ENCODE results near the gene SLFN12L.
"Not testable (repeated sequence)": the region's sequence is repeated elsewhere in the genome, so short reads cannot be mapped to it uniquely, and the experiment has no call there.

SLFN12L gene

DNA sequence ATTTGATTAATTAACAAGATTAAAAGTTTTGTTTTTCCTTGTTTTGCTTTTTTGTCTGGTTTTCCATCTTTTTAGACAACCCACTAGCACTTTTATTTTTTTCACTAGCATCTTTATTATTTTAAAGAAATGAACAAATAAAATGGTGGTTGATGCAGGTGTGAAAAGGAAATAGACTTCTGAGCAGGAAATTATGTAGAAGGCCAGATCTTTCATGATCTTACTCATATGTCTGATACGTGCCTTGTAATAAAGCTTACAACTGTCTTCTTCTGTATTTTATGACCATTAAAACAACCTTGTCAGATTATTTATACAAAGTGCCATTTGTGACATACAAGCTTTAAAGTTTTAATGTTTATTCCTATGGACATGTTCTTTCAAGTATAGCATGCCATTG lies 6.3 kb downstream of the SLFN12L start:
- Histone ChIP-seq H2AFZ (ENCODE audit: low read length) (no peak overlapping the region), H4K20me1 (ENCODE audit: insufficient read depth, low read length) (no peaks in the 10 kb centered on the region), H3K9me3 (ENCODE audit: low read length) (no peaks in the 10 kb centered on the region), H3K4me2 (ENCODE audit: low read length) (no peak overlapping the region), H3K79me2 (ENCODE audit: insufficient read depth, low read length) (no peaks in the 10 kb centered on the region), H3K27ac (ENCODE audit: low read depth, low read length, poor library complexity, severe bottlenecking) (no peak overlapping the region), H3K4me3 (ENCODE audit: low read depth, low read length, poor library complexity, severe bottlenecking) (no peak overlapping the region), H3K36me3 (ENCODE audit: insufficient read depth, low read length) (no peaks in the 10 kb centered on the region), H3K4me1 (ENCODE audit: insufficient read depth, low read length, severe bottlenecking) (no peaks in the 10 kb centered on the region), H3K9me2 (ENCODE audit: low read depth, low read length) (no peaks in the 10 kb centered on the region), H3F3A (ENCODE audit: insufficient read depth, low read length) (no peaks in the 10 kb centered on the region), H3K9ac (ENCODE audit: low read length) (no peak overlapping the region), H3K27me3 (ENCODE audit: insufficient read depth, low read length) (no peaks in the 10 kb centered on the region)
- no peak for TF ChIP-seq EZH2 (IDR thresholded peaks at IDR 0.05; ENCODE audit: borderline replicate concordance, low read length)
- TF ChIP-seq, protein P1, sequence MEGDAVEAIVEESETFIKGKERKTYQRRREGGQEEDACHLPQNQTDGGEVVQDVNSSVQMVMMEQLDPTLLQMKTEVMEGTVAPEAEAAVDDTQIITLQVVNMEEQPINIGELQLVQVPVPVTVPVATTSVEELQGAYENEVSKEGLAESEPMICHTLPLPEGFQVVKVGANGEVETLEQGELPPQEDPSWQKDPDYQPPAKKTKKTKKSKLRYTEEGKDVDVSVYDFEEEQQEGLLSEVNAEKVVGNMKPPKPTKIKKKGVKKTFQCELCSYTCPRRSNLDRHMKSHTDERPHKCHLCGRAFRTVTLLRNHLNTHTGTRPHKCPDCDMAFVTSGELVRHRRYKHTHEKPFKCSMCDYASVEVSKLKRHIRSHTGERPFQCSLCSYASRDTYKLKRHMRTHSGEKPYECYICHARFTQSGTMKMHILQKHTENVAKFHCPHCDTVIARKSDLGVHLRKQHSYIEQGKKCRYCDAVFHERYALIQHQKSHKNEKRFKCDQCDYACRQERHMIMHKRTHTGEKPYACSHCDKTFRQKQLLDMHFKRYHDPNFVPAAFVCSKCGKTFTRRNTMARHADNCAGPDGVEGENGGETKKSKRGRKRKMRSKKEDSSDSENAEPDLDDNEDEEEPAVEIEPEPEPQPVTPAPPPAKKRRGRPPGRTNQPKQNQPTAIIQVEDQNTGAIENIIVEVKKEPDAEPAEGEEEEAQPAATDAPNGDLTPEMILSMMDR (IDR thresholded peaks at IDR 0.05; ENCODE audit: low read length), result no peak

DNA sequence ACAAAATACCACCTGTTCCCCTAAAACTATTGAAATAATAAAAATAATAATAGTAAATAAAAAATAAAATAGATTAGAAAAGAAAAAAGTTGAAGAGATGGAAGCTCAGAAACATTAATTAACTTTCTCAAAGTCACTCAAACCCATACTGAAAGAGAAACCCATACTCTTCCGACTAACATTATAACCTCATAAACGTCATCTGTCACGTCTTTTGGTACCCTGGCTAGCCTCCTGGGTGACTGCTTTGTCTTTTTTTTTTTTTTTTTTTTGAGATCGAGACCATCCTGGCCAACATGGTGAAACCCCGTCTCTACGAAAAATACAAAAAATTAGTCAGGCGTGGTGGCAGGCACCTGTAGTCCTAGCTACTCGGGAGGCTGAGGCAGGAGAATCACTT lies 7.6 kb downstream of the SLFN12L start:
- no peak overlapping the region for H3K4me2 ChIP-seq (ENCODE audit: low read length)

DNA sequence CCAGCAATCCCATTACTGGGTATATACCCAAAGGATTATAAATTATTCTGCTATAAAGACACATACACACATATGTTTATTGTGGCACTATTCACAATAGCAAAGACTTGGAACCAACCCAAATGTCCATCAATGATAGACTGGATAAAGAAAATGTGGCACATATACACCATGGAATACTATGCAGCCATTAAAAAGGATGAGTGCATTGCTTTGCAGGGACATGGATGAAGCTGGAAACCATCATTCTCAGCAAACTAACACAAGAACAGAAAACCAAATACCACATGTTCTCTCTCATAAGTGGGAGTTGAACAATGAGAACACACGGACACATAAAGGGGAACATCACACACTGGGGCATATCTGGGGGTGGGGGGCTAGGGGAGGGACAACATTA lies 8.2 kb downstream of the SLFN12L start:
- not testable (repeated sequence) for H3K27ac ChIP-seq (ENCODE audit: low read depth, low read length, poor library complexity, severe bottlenecking); H3K9ac ChIP-seq (ENCODE audit: low read length); H3F3A ChIP-seq (ENCODE audit: insufficient read depth, low read length); H3K27me3 ChIP-seq (ENCODE audit: insufficient read depth, low read length); H3K79me2 ChIP-seq (ENCODE audit: insufficient read depth, low read length); H4K20me1 ChIP-seq (ENCODE audit: insufficient read depth, low read length); H3K9me2 ChIP-seq (ENCODE audit: low read depth, low read length); H3K4me3 ChIP-seq (ENCODE audit: low read depth, low read length, poor library complexity, severe bottlenecking); H3K4me1 ChIP-seq (ENCODE audit: insufficient read depth, low read length, severe bottlenecking); H2AFZ ChIP-seq (ENCODE audit: low read length); H3K4me2 ChIP-seq (ENCODE audit: low read length); H3K36me3 ChIP-seq (ENCODE audit: insufficient read depth, low read length); H3K9me3 ChIP-seq (ENCODE audit: low read length)

More for the DNA sequence above, 7.6 kb downstream of the SLFN12L start:
- Histone ChIP-seq H3K27me3 (ENCODE audit: insufficient read depth, low read length) (no peaks in the 10 kb centered on the region), H3K9me3 (ENCODE audit: low read length) (no peaks in the 10 kb centered on the region), H3K27ac (ENCODE audit: low read depth, low read length, poor library complexity, severe bottlenecking) (no peak overlapping the region), H3K9ac (ENCODE audit: low read length) (no peak overlapping the region), H3K4me1 (ENCODE audit: insufficient read depth, low read length, severe bottlenecking) (no peaks in the 10 kb centered on the region), H4K20me1 (ENCODE audit: insufficient read depth, low read length) (no peaks in the 10 kb centered on the region), H3K36me3 (ENCODE audit: insufficient read depth, low read length) (no peaks in the 10 kb centered on the region), H3F3A (ENCODE audit: insufficient read depth, low read length) (no peaks in the 10 kb centered on the region), H3K79me2 (ENCODE audit: insufficient read depth, low read length) (no peaks in the 10 kb centered on the region), H3K4me3 (ENCODE audit: low read depth, low read length, poor library complexity, severe bottlenecking) (no peak overlapping the region), H2AFZ (ENCODE audit: low read length) (no peak overlapping the region), H3K9me2 (ENCODE audit: low read depth, low read length) (no peaks in the 10 kb centered on the region)
- TF ChIP-seq, protein P1 (IDR thresholded peaks at IDR 0.05; ENCODE audit: low read length), result no peak
- no peak for TF ChIP-seq EZH2 (IDR thresholded peaks at IDR 0.05; ENCODE audit: borderline replicate concordance, low read length)

DNA sequence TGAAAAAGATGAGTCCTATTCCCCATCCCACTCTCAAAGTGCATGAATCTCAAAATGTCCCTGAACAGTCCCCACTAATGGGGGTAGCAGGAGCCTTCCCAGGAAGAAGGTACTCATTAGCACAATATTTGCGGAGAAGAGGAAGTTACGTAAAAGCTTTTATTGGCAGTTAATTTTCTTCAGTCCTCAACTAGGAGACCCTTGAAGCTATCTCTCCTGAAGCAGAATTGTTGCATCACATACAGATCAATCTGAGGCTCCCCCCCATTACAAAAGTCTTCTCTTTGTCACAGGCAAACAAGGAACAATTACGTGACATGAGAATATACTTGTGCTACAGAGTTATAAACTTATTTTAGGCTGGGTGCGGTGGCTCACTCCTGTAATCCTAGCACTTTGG lies 14.2 kb downstream of the SLFN12L start:
- Histone ChIP-seq H2AFZ (ENCODE audit: low read length) (no peak overlapping the region), H3K27ac (ENCODE audit: low read depth, low read length, poor library complexity, severe bottlenecking) (no peak overlapping the region), H3K9me2 (ENCODE audit: low read depth, low read length) (no peaks in the 10 kb centered on the region), H4K20me1 (ENCODE audit: insufficient read depth, low read length) (no peaks in the 10 kb centered on the region), H3K27me3 (ENCODE audit: insufficient read depth, low read length) (no peaks in the 10 kb centered on the region), H3K4me2 (ENCODE audit: low read length) (no peak overlapping the region), H3K4me1 (ENCODE audit: insufficient read depth, low read length, severe bottlenecking) (no peaks in the 10 kb centered on the region), H3F3A (ENCODE audit: insufficient read depth, low read length) (no peaks in the 10 kb centered on the region), H3K79me2 (ENCODE audit: insufficient read depth, low read length) (no peaks in the 10 kb centered on the region), H3K9me3 (ENCODE audit: low read length) (no peaks in the 10 kb centered on the region), H3K9ac (ENCODE audit: low read length) (no peak overlapping the region), H3K4me3 (ENCODE audit: low read depth, low read length, poor library complexity, severe bottlenecking) (no peak overlapping the region), H3K36me3 (ENCODE audit: insufficient read depth, low read length) (no peaks in the 10 kb centered on the region)
- no peak for TF ChIP-seq EZH2 (IDR thresholded peaks at IDR 0.05; ENCODE audit: borderline replicate concordance, low read length)
- TF ChIP-seq, protein P1 (IDR thresholded peaks at IDR 0.05; ENCODE audit: low read length), result no peak

DNA sequence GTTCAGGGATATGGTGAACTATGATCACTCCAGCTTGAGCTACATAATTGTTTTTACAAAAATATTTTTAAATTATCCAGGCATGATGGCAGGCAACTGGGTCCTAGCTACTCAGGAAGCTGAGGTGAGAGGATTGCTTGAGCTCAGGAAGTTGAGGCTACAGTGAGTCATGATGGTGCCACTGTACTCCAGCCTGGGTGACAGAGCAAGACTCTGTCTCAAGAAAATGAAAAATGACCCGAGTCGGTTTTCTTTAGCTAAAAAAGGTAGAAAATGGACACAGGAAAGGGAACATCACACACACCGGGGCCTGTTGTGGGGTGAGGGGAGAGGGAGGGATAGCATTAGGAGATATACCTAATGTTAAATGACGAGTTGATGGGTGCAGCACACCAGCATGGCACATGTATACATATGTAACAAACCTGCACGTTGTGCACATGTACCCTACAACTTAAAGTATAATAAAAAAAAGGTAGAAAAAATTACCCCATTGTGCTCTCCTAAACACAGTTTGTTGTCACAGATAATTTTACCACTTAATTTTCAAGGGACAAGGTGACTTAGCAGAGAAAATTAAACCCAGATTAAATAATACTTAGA lies 15.7 kb downstream of the SLFN12L start:
- not testable (repeated sequence) for H2AFZ ChIP-seq (ENCODE audit: low read length); H3K4me2 ChIP-seq (ENCODE audit: low read length); H3K9ac ChIP-seq (ENCODE audit: low read length); H3K9me2 ChIP-seq (ENCODE audit: low read depth, low read length); H3K79me2 ChIP-seq (ENCODE audit: insufficient read depth, low read length); H3K4me1 ChIP-seq (ENCODE audit: insufficient read depth, low read length, severe bottlenecking); H3K4me3 ChIP-seq (ENCODE audit: low read depth, low read length, poor library complexity, severe bottlenecking); H3K27me3 ChIP-seq (ENCODE audit: insufficient read depth, low read length); H3K36me3 ChIP-seq (ENCODE audit: insufficient read depth, low read length); H3F3A ChIP-seq (ENCODE audit: insufficient read depth, low read length); H4K20me1 ChIP-seq (ENCODE audit: insufficient read depth, low read length); H3K27ac ChIP-seq (ENCODE audit: low read depth, low read length, poor library complexity, severe bottlenecking); H3K9me3 ChIP-seq (ENCODE audit: low read length)
